ENCODE results near the gene SS18L1.

Gene SS18L1

GRCh38 chr20:62178316-62179161, 35.0 kb downstream of the SS18L1 start:
- DNase-seq (ENCODE audit: extremely low spot score), result no peak
- ChIA-PET POLR2A (no interaction called here), CTCF (no interaction called here)
- no peak for TF ChIP-seq BHLHE40 (IDR thresholded peaks at IDR 0.05; ENCODE audit: borderline replicate concordance)

GRCh38 chr20:62179162-62179504, 35.6 kb downstream of the SS18L1 start:
- TF ChIP-seq FOXM1 (IDR thresholded peaks at IDR 0.05; ENCODE audit: borderline replicate concordance) (no peak), BHLHE40 (IDR thresholded peaks at IDR 0.05; ENCODE audit: borderline replicate concordance) (no peak), CTBP1 (IDR thresholded peaks at IDR 0.05; ENCODE audit: borderline replicate concordance) (no peak), FOXA1 (IDR thresholded peaks at IDR 0.05) (no peak), PKNOX1 (IDR thresholded peaks at IDR 0.05) (no peak), TARDBP (IDR thresholded peaks at IDR 0.05) (no peak), LEF1 (IDR thresholded peaks at IDR 0.05; ENCODE audit: borderline replicate concordance) (no peak), L3MBTL2 (conservative IDR thresholded peaks at IDR 0.05) (no peak), HDGF (IDR thresholded peaks at IDR 0.05; ENCODE audit: borderline replicate concordance) (no peak)
- ChIA-PET POLR2A (no interaction called here), CTCF (no interaction called here)
- no peak for DNase-seq (ENCODE audit: extremely low spot score)

- CTCF ChIA-PET, result no interaction called here
- DNase-seq (ENCODE audit: extremely low spot score), result no peak
- TF ChIP-seq FOXA1 (IDR thresholded peaks at IDR 0.05) (no peak), TARDBP (IDR thresholded peaks at IDR 0.05) (no peak), SUZ12 (IDR thresholded peaks at IDR 0.05) (no peak), FOXK2 (IDR thresholded peaks at IDR 0.05) (no peak), BHLHE40 (IDR thresholded peaks at IDR 0.05; ENCODE audit: borderline replicate concordance) (no peak), NFRKB (IDR thresholded peaks at IDR 0.05) (no peak), FOXM1 (IDR thresholded peaks at IDR 0.05; ENCODE audit: borderline replicate concordance) (no peak), CTBP1 (IDR thresholded peaks at IDR 0.05; ENCODE audit: borderline replicate concordance) (no peak), LEF1 (IDR thresholded peaks at IDR 0.05; ENCODE audit: borderline replicate concordance) (no peak), SP1 (IDR thresholded peaks at IDR 0.05) (no peak), PKNOX1 (IDR thresholded peaks at IDR 0.05) (no peak), ARNT (IDR thresholded peaks at IDR 0.05) (no peak), ZNF384 (IDR thresholded peaks at IDR 0.05) (no peak), HDGF (IDR thresholded peaks at IDR 0.05; ENCODE audit: borderline replicate concordance) (no peak), L3MBTL2 (conservative IDR thresholded peaks at IDR 0.05) (no peak), ELF4 (IDR thresholded peaks at IDR 0.05) (no peak)
- POLR2A ChIA-PET, result interaction anchor here (2.2 kb wide), 1 partner anchor 171 kb away, joined by 5 read pairs; no protein-coding TSS in a partner anchor
Measured at GRCh38 chr20:62181808-62182207, 38.2 kb downstream of the SS18L1 start.

GRCh38 chr20:62182469-62183425, 39.2 kb downstream of the SS18L1 start, which contains the start of gene MTG2:
TSS of gene MTG2 (plus strand) at chr20:62183028. CDS start at chr20:62193421, 10,393 bp downstream.
- TF ChIP-seq ZNF384 (IDR thresholded peaks at IDR 0.05), result no peak
- TF ChIP-seq L3MBTL2 (conservative IDR thresholded peaks at IDR 0.05), result peak; percentile 54
- TF ChIP-seq TARDBP (IDR thresholded peaks at IDR 0.05), result no peak
- peak; percentile 80 for TF ChIP-seq ELF4 (IDR thresholded peaks at IDR 0.05)
- TF ChIP-seq ARNT (IDR thresholded peaks at IDR 0.05), result no peak
- ChIA-PET POLR2A (interaction anchor here (2.2 kb wide), 1 partner anchor 171 kb away, joined by 5 read pairs; no protein-coding TSS in a partner anchor), CTCF (no interaction called here)
- DNase-seq (ENCODE audit: extremely low spot score), result peak; percentile 99

GRCh38 chr20:62183426-62184142, 40.0 kb downstream of the SS18L1 start:
- no peak for TF ChIP-seq SUZ12 (IDR thresholded peaks at IDR 0.05)
- TF ChIP-seq NFRKB (IDR thresholded peaks at IDR 0.05), result no peak
- TF ChIP-seq L3MBTL2 (conservative IDR thresholded peaks at IDR 0.05), result no peak
- CTCF ChIA-PET, result no interaction called here
- DNase-seq (ENCODE audit: extremely low spot score), result no peak
- POLR2A ChIA-PET, result interaction anchor here (2.2 kb wide), 1 partner anchor 172 kb away, joined by 5 read pairs; no protein-coding TSS in a partner anchor

GRCh38 chr20:62186096-62186426, 42.5 kb downstream of the SS18L1 start:
- POLR2A ChIA-PET, result no interaction called here
- no peak for TF ChIP-seq LEF1 (IDR thresholded peaks at IDR 0.05; ENCODE audit: borderline replicate concordance)
- TF ChIP-seq HDGF (IDR thresholded peaks at IDR 0.05; ENCODE audit: borderline replicate concordance), result no peak
- TF ChIP-seq FOXM1 (IDR thresholded peaks at IDR 0.05; ENCODE audit: borderline replicate concordance), result no peak
- TF ChIP-seq L3MBTL2 (conservative IDR thresholded peaks at IDR 0.05), result no peak
- TF ChIP-seq NFRKB (IDR thresholded peaks at IDR 0.05), result no peak
- TF ChIP-seq ZNF384 (IDR thresholded peaks at IDR 0.05), result no peak
- TF ChIP-seq ARNT (IDR thresholded peaks at IDR 0.05), result no peak
- no peak for TF ChIP-seq SP1 (IDR thresholded peaks at IDR 0.05)
- no peak for TF ChIP-seq SUZ12 (IDR thresholded peaks at IDR 0.05)
- TF ChIP-seq CTBP1 (IDR thresholded peaks at IDR 0.05; ENCODE audit: borderline replicate concordance), result no peak
- no peak for TF ChIP-seq PKNOX1 (IDR thresholded peaks at IDR 0.05)
- TF ChIP-seq ELF4 (IDR thresholded peaks at IDR 0.05), result no peak
- TF ChIP-seq BHLHE40 (IDR thresholded peaks at IDR 0.05; ENCODE audit: borderline replicate concordance), result no peak
- TF ChIP-seq FOXA1 (IDR thresholded peaks at IDR 0.05), result no peak
- TF ChIP-seq TARDBP (IDR thresholded peaks at IDR 0.05), result no peak
- no peak for TF ChIP-seq FOXK2 (IDR thresholded peaks at IDR 0.05)
- DNase-seq (ENCODE audit: extremely low spot score), result no peak
- CTCF ChIA-PET, result no interaction called here
